ENCODE data around the gene SPACA4.

SPACA4 gene

DNA sequence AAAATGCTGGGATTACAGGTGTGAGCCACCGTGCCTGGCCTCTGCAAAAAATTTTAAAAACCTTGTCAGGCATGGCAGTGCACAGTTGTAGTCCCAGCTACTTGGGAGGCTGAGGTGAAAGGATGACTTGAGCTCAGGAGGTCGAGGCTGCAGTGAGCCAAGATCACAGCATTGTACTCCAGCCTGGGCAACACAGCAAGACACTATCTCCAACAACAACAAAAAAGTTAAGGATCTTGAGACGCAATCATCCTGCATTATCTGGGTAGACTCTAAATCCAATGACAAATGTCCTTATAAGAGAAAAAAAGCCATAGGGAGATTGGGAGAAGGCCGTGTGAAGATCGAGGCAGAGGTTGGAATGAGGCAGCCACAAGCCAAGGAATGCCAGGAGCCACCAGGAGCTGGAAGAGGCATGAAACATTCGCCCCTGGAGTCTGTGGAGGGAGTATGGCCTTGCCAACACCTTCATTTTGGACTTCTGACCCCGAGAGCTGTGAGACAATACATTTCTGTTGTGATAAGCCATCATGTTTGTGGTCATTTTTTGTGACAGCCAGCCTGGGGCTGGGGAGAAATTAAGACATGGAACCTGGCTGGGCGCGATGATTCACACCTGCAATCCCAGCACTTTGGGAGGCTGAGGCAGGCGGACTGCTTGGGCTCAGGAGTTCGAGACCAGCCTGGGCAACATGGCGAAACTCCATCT, 44.6 kb downstream of the SPACA4 start:
- no peak for DNase-seq (ENCODE audit: low read depth in 2 of 2)

- no peak for DNase-seq (ENCODE audit: low read depth in 2 of 2)
Observed at GRCh38 chr19:48651683-48652048, 45.1 kb downstream of the SPACA4 start.

GRCh38 chr19:48654299-48655059, 47.9 kb downstream of the SPACA4 start:
- DNase-seq (ENCODE audit: low read depth in 2 of 2) = no peak

GRCh38 chr19:48656840-48657474, 50.4 kb downstream of the SPACA4 start:
- DNase-seq (ENCODE audit: low read depth in 2 of 2) = no peak
